SW 1271 (cell line): ENCODE measurements around the gene RETREG1.
"Not testable (repeated sequence)": the region's sequence is repeated elsewhere in the genome, so short reads cannot be mapped to it uniquely, and the experiment has no call there.

Source experiments
- DNase-seq, 2 experiments: peaks; one replicate each; lab custom pipeline; 2025; lab: John Stamatoyannopoulos, UW

RETREG1 gene

GRCh38 chr5:16615741-16616535 is 859 bp downstream of the RETREG1 start:
- DNase-seq, result no peak

DNA sequence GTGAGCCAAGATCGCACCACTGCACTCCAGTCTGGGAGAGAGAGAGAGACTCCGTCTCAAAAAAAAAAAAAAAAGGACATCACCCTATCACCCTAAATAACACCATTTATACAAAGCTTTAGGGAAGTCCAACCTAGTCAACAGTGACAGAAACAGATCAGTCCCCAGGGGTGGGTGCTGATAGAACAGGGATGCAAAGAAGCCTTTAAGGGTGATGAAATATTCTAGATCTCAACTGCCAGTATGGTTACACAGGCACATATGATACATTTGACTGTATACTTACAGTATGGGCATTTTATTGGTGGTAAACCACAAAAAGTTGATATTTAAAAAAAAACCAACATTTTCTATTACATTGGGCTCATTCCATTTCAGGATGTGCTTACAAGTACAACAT is 4.8 kb downstream of the RETREG1 start:
- DNase-seq, result no peak

- DNase-seq, result not testable (repeated sequence)
Measured at GRCh38 chr5:16610896-16611295, 5.9 kb downstream of the RETREG1 start.

DNA sequence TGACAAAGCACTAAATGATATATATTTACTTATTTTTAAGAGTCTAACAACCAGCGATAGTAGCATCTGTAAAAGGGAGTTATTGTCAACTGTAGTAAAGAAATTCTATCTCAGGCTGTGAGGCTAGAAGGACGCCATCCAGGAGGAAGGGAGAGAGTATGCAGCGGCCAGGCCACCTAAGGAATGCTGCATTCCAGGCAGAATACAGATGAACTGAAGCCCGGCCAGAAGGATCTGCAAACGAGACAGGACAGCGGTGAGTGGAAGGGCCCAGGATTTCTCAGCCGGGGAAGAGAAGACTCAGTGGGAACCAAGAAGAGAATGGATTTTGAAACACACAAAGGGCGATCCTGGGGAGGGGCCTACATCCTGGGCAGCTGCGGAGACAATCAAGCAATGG is 7.4 kb downstream of the RETREG1 start:
- DNase-seq, result no peak

DNA sequence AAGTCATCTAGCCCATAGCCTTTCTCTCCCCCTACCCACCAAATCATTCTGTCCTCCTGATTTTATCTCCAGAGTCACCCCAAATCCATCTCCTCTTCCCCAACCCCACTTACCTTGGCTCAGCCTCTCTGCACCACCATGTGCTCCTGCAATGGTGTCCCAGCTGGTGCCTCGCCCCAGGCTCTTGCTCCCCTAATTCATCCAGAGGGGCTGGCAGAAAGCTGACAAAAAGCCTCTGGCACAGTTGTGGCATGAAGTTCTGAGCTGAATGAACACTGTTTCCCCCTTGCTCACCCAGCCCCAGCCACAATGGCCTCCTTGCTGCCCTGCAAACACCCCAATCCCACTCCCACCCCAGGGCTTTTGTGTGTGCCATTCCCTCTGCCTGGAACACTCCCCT is 10.2 kb downstream of the RETREG1 start:
- DNase-seq, result no peak

DNA sequence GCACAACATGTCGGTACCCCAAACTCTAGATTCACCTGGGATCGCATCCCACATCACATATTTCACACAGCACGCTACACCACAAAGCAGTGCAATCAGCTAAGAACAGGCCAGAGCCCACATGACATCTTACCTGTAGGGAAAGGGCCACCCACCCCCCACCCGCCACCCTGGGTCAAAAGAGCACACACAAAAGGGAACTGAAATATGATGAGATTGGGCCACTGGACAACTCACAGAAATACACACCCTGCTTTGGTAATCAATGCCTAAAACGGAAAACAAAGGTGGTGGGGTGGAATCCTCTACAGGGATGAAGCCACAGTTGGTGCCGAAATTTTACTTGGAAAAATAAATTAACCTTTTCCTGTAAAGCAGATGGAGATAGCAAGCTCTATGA is 13.1 kb downstream of the RETREG1 start:
- DNase-seq, result no peak

DNA sequence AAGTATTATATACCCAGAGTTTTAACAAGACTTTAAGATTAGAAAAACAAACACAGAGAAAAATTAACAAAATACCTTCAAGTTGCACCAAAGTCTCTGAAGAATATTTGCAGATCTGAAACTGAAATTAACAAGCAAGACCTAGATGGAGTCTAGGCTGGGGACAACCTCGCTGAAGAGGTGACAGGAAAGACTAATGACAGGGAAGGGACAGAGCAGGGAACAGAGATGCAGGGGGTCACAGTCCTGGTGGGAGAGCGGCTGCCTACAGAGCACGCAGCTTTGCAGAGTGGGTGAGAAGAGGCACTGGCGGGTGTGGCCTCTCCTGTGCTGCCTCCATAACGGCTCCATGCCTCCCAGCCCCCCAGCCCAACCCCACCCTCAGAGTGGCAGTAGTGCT is 13.5 kb downstream of the RETREG1 start:
- DNase-seq, result no peak

DNA sequence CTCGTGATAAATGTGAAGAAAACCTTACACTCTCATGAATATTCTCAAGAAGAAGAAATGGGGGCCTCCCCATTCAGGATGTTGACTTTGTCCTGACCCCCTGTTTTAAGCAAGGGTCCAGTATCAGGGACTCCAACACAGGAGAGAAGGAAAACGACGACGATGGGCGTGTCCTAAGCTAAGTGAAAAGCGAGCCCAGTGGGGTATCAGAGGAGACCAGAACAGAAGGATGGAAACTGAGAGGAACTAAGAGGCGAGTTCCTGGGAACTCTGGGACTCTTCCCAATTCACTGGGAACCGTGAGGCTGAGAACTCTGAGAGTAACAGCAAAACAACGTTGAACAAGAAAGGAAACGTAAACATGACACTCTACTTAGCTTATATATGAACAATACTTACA is 14.6 kb downstream of the RETREG1 start:
- DNase-seq, result no peak

DNA sequence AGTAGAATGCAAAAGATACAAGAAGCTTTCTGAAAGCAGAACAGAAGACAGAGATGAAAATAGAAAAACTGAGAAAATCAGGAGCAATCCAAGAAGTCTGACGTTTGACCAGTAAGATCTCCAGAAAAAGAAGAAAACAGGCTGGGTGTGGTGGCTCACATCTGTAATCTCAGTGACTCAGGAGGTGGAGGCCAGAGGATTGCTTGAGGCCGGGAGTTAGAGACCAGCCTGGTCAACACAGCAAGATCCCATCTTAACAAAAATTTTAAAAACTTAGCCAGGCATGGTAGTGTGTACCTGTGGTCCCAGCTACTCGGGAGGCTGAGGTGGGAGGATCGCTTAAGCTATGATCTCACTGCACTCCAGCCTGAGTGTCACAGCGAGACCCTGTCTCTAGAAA is 15.9 kb downstream of the RETREG1 start:
- DNase-seq, result no peak

- DNase-seq, result no peak
Measured at GRCh38 chr5:16600397-16600796, 16.4 kb downstream of the RETREG1 start.

DNA sequence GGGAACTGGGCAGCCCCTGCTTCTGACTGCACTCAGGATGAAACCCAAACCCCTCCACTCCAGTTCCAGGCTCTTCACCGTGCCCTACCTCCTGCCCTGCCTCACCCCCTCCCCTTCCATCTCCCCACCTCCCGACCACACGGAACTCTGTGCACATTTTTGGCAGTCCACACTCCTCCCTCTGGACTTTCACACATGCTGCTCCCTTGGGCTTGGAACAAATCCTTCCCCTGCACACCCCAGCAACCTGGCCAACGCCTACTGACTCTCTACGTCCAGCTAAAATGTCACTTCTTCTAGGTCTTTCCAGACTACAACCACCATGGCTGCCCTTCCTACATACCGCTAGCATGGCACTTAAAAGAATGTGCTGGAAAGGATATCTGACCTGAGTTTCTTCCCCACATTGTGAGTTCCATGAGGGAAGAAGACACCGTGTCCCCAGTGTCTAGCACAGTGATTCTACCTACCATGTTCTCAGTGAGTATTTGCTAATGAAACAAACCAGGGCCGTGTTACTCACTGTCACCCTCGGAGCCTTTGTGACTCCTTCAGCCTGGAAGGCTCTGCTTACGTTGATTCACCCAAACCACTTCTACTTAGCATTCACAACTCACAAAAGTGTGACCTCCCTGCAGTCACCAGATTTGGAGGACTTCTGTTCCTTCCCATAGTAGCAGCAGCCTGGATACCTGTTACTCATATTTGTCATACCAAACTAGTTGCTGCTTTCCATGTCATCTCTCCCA is 18.7 kb downstream of the RETREG1 start:
- DNase-seq, result no peak

- DNase-seq, result no peak
Measured at GRCh38 chr5:16596581-16596940, 20.2 kb downstream of the RETREG1 start.

DNA sequence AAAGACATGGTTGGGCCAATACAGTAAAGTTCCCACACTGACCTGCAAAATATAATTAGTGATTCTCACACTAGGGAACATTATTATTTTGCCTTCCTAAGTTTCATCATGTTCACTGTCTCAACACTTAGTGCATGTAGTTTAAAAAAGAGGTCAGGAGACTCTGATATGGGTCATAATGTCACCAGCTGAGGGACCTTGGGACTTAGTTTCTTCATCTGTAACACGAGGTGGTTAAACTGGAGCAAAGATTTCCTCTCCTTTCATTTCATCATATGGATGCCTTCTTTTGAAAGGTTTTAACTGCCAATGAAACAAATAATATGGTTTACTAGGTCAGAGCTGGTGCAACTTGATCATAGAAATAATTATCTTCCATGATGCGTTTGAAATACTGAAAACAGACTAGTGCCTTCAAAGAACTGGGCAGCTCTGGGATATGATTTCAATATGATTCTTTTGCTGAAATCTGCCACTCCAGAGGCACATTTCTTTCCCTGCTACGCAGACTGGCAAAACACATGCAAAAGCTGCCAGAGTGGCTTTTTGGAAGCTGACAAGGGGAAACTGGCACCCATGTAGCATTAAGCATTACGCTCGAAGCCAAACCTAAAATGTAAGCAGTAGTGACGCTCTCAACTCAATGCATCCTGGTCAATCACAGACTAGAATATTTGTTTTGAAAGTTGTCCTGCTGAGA is 20.8 kb downstream of the RETREG1 start:
- DNase-seq, result no peak

GRCh38 chr5:16593628-16594027 is 23.2 kb downstream of the RETREG1 start:
- no peak for DNase-seq

DNA sequence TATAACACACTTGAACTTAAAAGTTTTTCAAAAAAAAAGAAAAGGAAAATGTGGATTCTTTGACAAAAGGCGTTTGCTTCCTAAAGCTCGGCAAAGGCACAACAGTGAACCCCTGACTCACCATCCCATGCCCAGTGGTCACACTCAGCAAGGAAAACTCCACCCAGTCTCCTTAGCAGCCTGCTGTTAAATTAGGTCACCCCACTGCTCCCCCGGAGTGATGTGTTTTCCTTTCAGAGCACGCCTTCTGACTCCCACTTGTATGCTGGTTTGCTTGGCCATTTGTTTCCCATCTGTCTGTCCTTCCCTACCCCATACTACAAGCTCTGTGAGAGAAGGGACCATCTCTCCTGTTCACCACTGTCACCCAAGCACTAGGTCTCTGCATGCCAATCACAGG is 23.8 kb downstream of the RETREG1 start:
- no peak for DNase-seq

GRCh38 chr5:16592255-16592654 is 24.5 kb downstream of the RETREG1 start:
- no peak for DNase-seq

DNA sequence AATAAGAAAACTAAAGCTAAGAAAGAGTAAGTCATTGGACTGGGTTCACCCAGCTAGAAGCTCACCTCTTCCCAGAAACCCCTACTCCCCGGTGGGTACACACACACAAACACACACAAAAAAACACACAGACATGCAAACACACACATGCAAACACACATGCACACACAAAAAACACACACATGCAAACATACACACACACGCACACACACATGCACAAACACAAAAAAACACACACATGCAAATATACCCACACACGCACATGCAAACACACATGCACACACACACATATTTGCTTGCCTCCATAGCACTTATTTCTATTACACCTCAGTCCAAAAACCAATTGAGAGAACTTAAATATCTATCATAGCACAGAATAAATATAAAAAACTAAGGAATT is 26.1 kb downstream of the RETREG1 start:
- DNase-seq, result no peak

- DNase-seq, result no peak
Measured at GRCh38 chr5:16589658-16590057, 27.1 kb downstream of the RETREG1 start.

GRCh38 chr5:16588434-16589214 is 28.2 kb downstream of the RETREG1 start:
- no peak for DNase-seq

DNA sequence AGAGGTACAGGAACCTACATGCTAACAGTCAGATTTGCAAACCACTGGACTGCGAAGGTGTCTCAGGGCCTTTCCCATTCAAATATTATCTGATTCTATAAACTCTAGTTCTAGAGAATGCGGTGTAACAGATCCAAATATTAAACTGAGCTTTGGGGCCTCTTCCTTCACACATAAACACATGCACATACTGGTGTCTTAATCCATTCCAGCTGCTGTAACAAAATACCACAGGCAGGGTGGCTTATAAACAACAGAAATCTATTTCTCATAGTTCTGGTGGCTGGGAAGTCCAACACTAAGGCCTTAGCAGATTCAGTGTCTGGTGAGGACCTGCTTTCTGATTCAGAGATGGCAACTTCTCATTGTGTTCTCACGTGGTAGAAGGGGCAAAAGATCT is 30.2 kb downstream of the RETREG1 start:
- no peak for DNase-seq

- no peak for DNase-seq
Measured at GRCh38 chr5:16585041-16585667, 31.6 kb downstream of the RETREG1 start.

- DNase-seq, result no peak
Measured at GRCh38 chr5:16582081-16582480, 34.7 kb downstream of the RETREG1 start.
